Skin epidermis (tissue), 12 donors: ENCODE data around the gene THSD1.
"Not testable (repeated sequence)": the region's sequence is repeated elsewhere in the genome, so short reads cannot be mapped to it uniquely, and the experiment has no call there.

Source experiments
- H3K27ac ChIP-seq, 21 experiments: fragments of 200-600 bp; sonication (generic) in 11 of 21; one replicate each; pipeline ENCODE4 v1.5.0; 2020; ENCODE audit warnings: mild to moderate bottlenecking in 3 of 21, inconsistent platforms in 2 of 21, moderate library complexity in 2 of 21
- H3K4me3 ChIP-seq, 7 experiments: fragments of 200-600 bp; sonication (generic) in 2 of 7; one replicate each; pipeline ENCODE4 v1.5.0; 2020; ENCODE audit warnings: inconsistent platforms in 2 of 7, mild to moderate bottlenecking in 2 of 7, moderate library complexity in 1 of 7

THSD1 gene

GRCh38 chr13:52371736-52372247 is 34.2 kb downstream of the THSD1 start:
- H3K4me3 ChIP-seq: no peak overlapping the region
- no peak overlapping the region for H3K27ac ChIP-seq

GRCh38 chr13:52366291-52366690 is 39.7 kb downstream of the THSD1 start:
- no peak overlapping the region for H3K4me3 ChIP-seq
- no peak overlapping the region for H3K27ac ChIP-seq

GRCh38 chr13:52362169-52362887 is 43.6 kb downstream of the THSD1 start:
- not testable (repeated sequence) for H3K27ac ChIP-seq, H3K4me3 ChIP-seq

- Histone ChIP-seq H3K4me3 (no peak overlapping the region), H3K27ac (no peak overlapping the region)
Measured at GRCh38 chr13:52361225-52361624, 44.7 kb downstream of the THSD1 start.

GRCh38 chr13:52359534-52359933 is 46.4 kb downstream of the THSD1 start:
- Histone ChIP-seq H3K4me3 (no peak overlapping the region), H3K27ac (no peak overlapping the region)

GRCh38 chr13:52356327-52356726 is 49.6 kb downstream of the THSD1 start:
- Histone ChIP-seq H3K27ac (no peak overlapping the region), H3K4me3 (no peak overlapping the region)

GRCh38 chr13:52353193-52353592 is 52.8 kb downstream of the THSD1 start:
- Histone ChIP-seq H3K4me3 (no peak overlapping the region), H3K27ac (no peak overlapping the region)

GRCh38 chr13:52348983-52349780 is 56.8 kb downstream of the THSD1 start:
- Histone ChIP-seq H3K27ac (peak overlapping the region in 5 of 21 experiments; percentile 1 to 46 (median 21)), H3K4me3 (no peak overlapping the region)

- peak overlapping the region in 3 of 21 experiments; percentile 18 to 41 (median 21) for H3K27ac ChIP-seq
- no peak overlapping the region for H3K4me3 ChIP-seq
Measured at GRCh38 chr13:52348071-52348470, 57.9 kb downstream of the THSD1 start.

GRCh38 chr13:52345631-52346251 is 60.2 kb downstream of the THSD1 start:
- H3K27ac ChIP-seq: peak overlapping the region in 3 of 21 experiments; percentile 45 to 65 (median 51)
- H3K4me3 ChIP-seq: no peak overlapping the region

- Histone ChIP-seq H3K4me3 (no peak overlapping the region), H3K27ac (peak overlapping the region in 9 of 21 experiments; percentile 2 to 66 (median 47))
Measured at GRCh38 chr13:52345048-52345447, 60.9 kb downstream of the THSD1 start.

GRCh38 chr13:52344108-52344507 is 61.9 kb downstream of the THSD1 start:
- H3K27ac ChIP-seq: peak overlapping the region in 12 of 21 experiments; percentile 2 to 66 (median 41)
- peak overlapping the region in 2 of 7 experiments; percentile 2 to 19 for H3K4me3 ChIP-seq

GRCh38 chr13:52342203-52342602 is 63.8 kb downstream of the THSD1 start:
- not testable (repeated sequence) for H3K27ac ChIP-seq

GRCh38 chr13:52337828-52338455 is 68.0 kb downstream of the THSD1 start:
- not testable (repeated sequence) for H3K27ac ChIP-seq, H3K4me3 ChIP-seq

More at GRCh38 chr13:52342203-52342602, 63.8 kb downstream of the THSD1 start:
- H3K4me3 ChIP-seq: not testable (repeated sequence)

GRCh38 chr13:52334107-52334506 is 71.9 kb downstream of the THSD1 start:
- H3K27ac ChIP-seq, H3K4me3 ChIP-seq: not testable (repeated sequence)

GRCh38 chr13:52331844-52332243 is 74.1 kb downstream of the THSD1 start:
- not testable (repeated sequence) for H3K27ac ChIP-seq, H3K4me3 ChIP-seq
